K562 (cell line): ENCODE measurements around the gene TAF1B. TPM values are rescaled to one million over a fixed set of nuclear protein-coding genes. Genes with fewer than 3 reads are reported as not detected.

Experiments
- ATAC-seq: fragments of 200-7000 bp; cut with Tn5 transposase; 3 replicates; pipeline ENCODE4 v1.9.1; 2020; ENCODE audit warnings: moderate library complexity
- BruUV-seq: library from RNA; stranded (reverse); fragments of 400-500 nt; replicated peaks from 2 replicates; lab custom pipeline; 2021; lab: Mats Ljungman, UMichigan
- CTCF ChIA-PET: fragments of 300-600 bp; formaldehyde crosslinking; extraction: SDS; loops from one replicate; lab custom pipeline; 2021; ENCODE audit warnings: low intra/inter-chr PET ratio; lab: Yijun Ruan, JAX
- POLR2A ChIA-PET: fragments of 300-600, 350-650 bp; sonication (Branson Sonifier 250); formaldehyde crosslinking; extraction: SDS; loops from one replicate; lab custom pipeline; 2021; ENCODE audit warnings: antibody characterized with exemption, inconsistent platforms; lab: Yijun Ruan, JAX
- DNase-seq, 4 experiments: peaks; one replicate each; pipeline versions ENCODE4 v3.0.0 to v3.0.0-alpha.2; 2011 to 2018; ENCODE audit warnings: low spot score in 3 of 4, mixed read lengths in 3 of 4; ENCODE audit errors: extremely low read depth in 1 of 4
- FAIRE-seq: peaks from 2 replicates; lab custom pipeline; 2011; peaks lifted over from hg19 to GRCh38; lab: Jason Lieb, UNC
- H2AFZ ChIP-seq: 2 replicates; pipeline ENCODE4 v1.6.0; 2011; ENCODE audit warnings: low read depth, low read length, control low read depth, inconsistent platforms
- H3K27ac ChIP-seq: fragments of 200-600 bp; 3 replicates; pipeline ENCODE4 v1.8.0; 2011; ENCODE audit warnings: low read depth, mild to moderate bottlenecking, control low read depth, inconsistent platforms, low read length, moderate library complexity, mixed read lengths; ENCODE audit errors: extremely low read depth
- H3K27me3 ChIP-seq, 2 experiments: fragments of 300-600 bp in 1 of 2; 2 replicates in 1 of 2; 3 replicates in 1 of 2; pipeline versions ENCODE4 v1.6.0 to v1.8.0; 2011; ENCODE audit warnings: inconsistent platforms in 2 of 2, low read length in 2 of 2, mild to moderate bottlenecking in 1 of 2, mixed read lengths in 1 of 2, moderate library complexity in 1 of 2; ENCODE audit not compliant: control insufficient read depth in 2 of 2, insufficient read depth in 2 of 2
- H3K36me3 ChIP-seq: fragments of 300-600 bp; 3 replicates; pipeline ENCODE4 v1.8.0; 2011; ENCODE audit warnings: mild to moderate bottlenecking, low read length, inconsistent platforms; ENCODE audit not compliant: control insufficient read depth, insufficient read depth
- H3K4me1 ChIP-seq, 2 experiments: fragments of 200-600 bp in 1 of 2; replicated peaks in 1 of 2; 2 replicates in 1 of 2; 3 replicates in 1 of 2; pipeline versions ENCODE4 v1.5.1 to v1.8.0; 2011; ENCODE audit warnings: inconsistent platforms in 2 of 2, low read length in 2 of 2, mild to moderate bottlenecking in 1 of 2, mixed read lengths in 1 of 2, moderate library complexity in 1 of 2; ENCODE audit not compliant: control insufficient read depth in 2 of 2, insufficient read depth in 2 of 2
- H3K4me2 ChIP-seq: 2 replicates; pipeline ENCODE4 v1.6.1; 2011; ENCODE audit warnings: low read length, control low read depth, inconsistent platforms, mixed read lengths; ENCODE audit not compliant: insufficient read depth
- H3K4me3 ChIP-seq: fragments of 200-600 bp; sonication (generic), shearing (Covaris generic); 2 replicates; pipeline ENCODE4 v1.5.1; 2016; ENCODE audit warnings: control low read depth, inconsistent platforms
- H3K79me2 ChIP-seq: fragments of 200-600 bp; 3 replicates; pipeline ENCODE4 v1.8.0; 2011; ENCODE audit warnings: low read length, inconsistent platforms; ENCODE audit not compliant: control insufficient read depth, insufficient read depth
- H3K9ac ChIP-seq, 2 experiments: 2 replicates each; pipeline versions ENCODE4 v1.6.0 to v1.6.1; 2011; ENCODE audit warnings: low read depth in 2 of 2, low read length in 2 of 2, control low read depth in 1 of 2, inconsistent platforms in 1 of 2, mild to moderate bottlenecking in 1 of 2, mixed read lengths in 1 of 2; ENCODE audit not compliant: insufficient read depth in 1 of 2
- H3K9me1 ChIP-seq: one replicate; pipeline ENCODE4 v1.6.0; 2011; ENCODE audit warnings: inconsistent platforms, mild to moderate bottlenecking, low read length, moderate library complexity; ENCODE audit not compliant: control insufficient read depth, insufficient read depth
- H3K9me3 ChIP-seq: replicated peaks from 2 replicates; pipeline ENCODE4 v1.5.1; 2011; ENCODE audit warnings: low read depth, low read length, inconsistent platforms; ENCODE audit not compliant: control insufficient read depth, insufficient read depth
- H4K20me1 ChIP-seq: replicated peaks from 2 replicates; pipeline ENCODE4 v1.6.1; 2011; ENCODE audit warnings: low read length, inconsistent platforms, mixed read lengths; ENCODE audit not compliant: control insufficient read depth, insufficient read depth
- ADNP ChIP-seq: fragments of 200-800 bp; sonication (Bioruptor generic); IDR thresholded peaks from 2 replicates; pipeline ENCODE4 v1.6.1; 2016; ENCODE audit warnings: missing genetic modification characterization, missing compliant biosample characterization
- CBFA2T2 ChIP-seq: fragments of 450-650 bp; conservative IDR thresholded peaks from 2 replicates; pipeline ENCODE4 v1.6.1; 2017; ENCODE audit warnings: mild to moderate bottlenecking
- CREBBP ChIP-seq: IDR thresholded peaks from one replicate; pipeline ENCODE4 v1.6.1; 2012; ENCODE audit warnings: low read depth, mild to moderate bottlenecking, control low read depth, inconsistent platforms, low read length
- ETS2 ChIP-seq: IDR thresholded peaks from 2 replicates; pipeline ENCODE4 v1.6.1; 2016; ENCODE audit warnings: borderline replicate concordance, missing genetic modification characterization, mild to moderate bottlenecking, moderate library complexity, missing compliant biosample characterization; ENCODE audit not compliant: poor library complexity, severe bottlenecking
- HDAC1 ChIP-seq, 2 experiments: fragments of 450-650 bp; IDR thresholded peaks; 2 replicates each; pipeline ENCODE4 v1.6.1; 2016 to 2017; ENCODE audit warnings: inconsistent platforms in 1 of 2, mild to moderate bottlenecking in 1 of 2, moderate library complexity in 1 of 2
- ILF3 ChIP-seq: fragments of 450-650 bp; IDR thresholded peaks from 2 replicates; pipeline ENCODE4 v1.6.1; 2018; ENCODE audit warnings: antibody characterized with exemption, mild to moderate bottlenecking, moderate library complexity, borderline replicate concordance
- MTA3 ChIP-seq: fragments of 450-650 bp; formaldehyde crosslinking; IDR thresholded peaks from 2 replicates; pipeline ENCODE4 v1.6.1; 2017; ENCODE audit warnings: mild to moderate bottlenecking, borderline replicate concordance
- NCOA1 ChIP-seq: fragments of 450-650 bp; IDR thresholded peaks from 2 replicates; pipeline ENCODE4 v1.6.1; 2016; ENCODE audit warnings: low read depth
- RNF2 ChIP-seq: sonication (generic); IDR thresholded peaks from 2 replicates; pipeline ENCODE4 v1.6.1; 2016
- TEAD4 ChIP-seq, 2 experiments: sonication (generic) in 1 of 2; formaldehyde crosslinking in 1 of 2; IDR thresholded peaks; 2 replicates each; pipeline versions ENCODE4 v1.6.1 to v1.8.0; 2012 to 2022; ENCODE audit warnings: borderline replicate concordance in 1 of 2, inconsistent platforms in 1 of 2, low read length in 1 of 2, mild to moderate bottlenecking in 1 of 2, missing genetic modification reagents in 1 of 2
- ZNF431 ChIP-seq: sonication (generic); formaldehyde crosslinking; IDR thresholded peaks from 2 replicates; pipeline ENCODE4 v1.8.0; 2022; ENCODE audit warnings: mild to moderate bottlenecking, missing genetic modification reagents
- WGBS: fragments of 100-300 bp; shearing (Covaris generic); methylation state at CpG from one replicate; pipeline ENCODE4 v1.1.6; 2016; ENCODE audit warnings: low coverage, mixed read lengths; ENCODE audit not compliant: insufficient coverage; ENCODE audit errors: missing lambda C conversion rate; 5-methylcytosine and 5-hydroxymethylcytosine counted together
- in situ Hi-C: fragments of 300-500 bp; cut with MboI; formaldehyde crosslinking; loops from 4 replicates; pipeline ENCODE4 v1.15.0; 2018; ENCODE audit warnings: inconsistent platforms, mixed read lengths
- intact Hi-C: fragments of 100-400 bp; cut with micrococcal nuclease; formaldehyde crosslinking; loops from 2 replicates; pipeline ENCODE4 v1.14.2; 2022
- polyA plus RNA-seq, 8 experiments: library from polyadenylated mRNA; depleted of rRNA in 4 of 8; stranded (reverse) in 5 of 8; unstranded in 3 of 8; fragments of >200 nt; fragmentation: Nextera tagmentation in 2 of 8; fragmentation: Illumina TruSeq in 1 of 8; extraction: Ambion mirVana in 2 of 8; extraction: Trizol in 1 of 8; gene quantifications; 2 replicates each; pipeline versions ENCODE4 v1.2.1 to v1.2.3, GENCODE V29; 2011 to 2014; ENCODE audit warnings: inconsistent platforms in 1 of 8, missing spikeins in 1 of 8
- total RNA-seq, 7 experiments: library from RNA; depleted of rRNA in 6 of 7; stranded (reverse); fragments of >200 nt in 6 of 7; fragmentation: Illumina TruSeq in 2 of 7; extraction: Trizol in 2 of 7; gene quantifications; 2 replicates each; pipeline versions ENCODE4 v1.2.1 to v1.2.3, GENCODE V29; 2011 to 2021; ENCODE audit warnings: low replicate concordance in 1 of 7
- TF ChIP-seq, protein P1 (sequence below), 2 experiments: fragments of 450-650 bp; conservative IDR thresholded peaks; 2 replicates each; pipeline ENCODE4 v1.6.1; 2017; ENCODE audit warnings: mild to moderate bottlenecking in 2 of 2, moderate library complexity in 2 of 2
- TF ChIP-seq, protein P2 (sequence below): fragments of 250-450 bp; sonication (Bioruptor Pico); IDR thresholded peaks from 2 replicates; pipeline ENCODE4 v1.8.0; 2022; ENCODE audit warnings: moderate library complexity, mild to moderate bottlenecking, inconsistent platforms
- TF ChIP-seq, protein P3 (sequence below): fragments of 250-450 bp; sonication (Bioruptor Pico); IDR thresholded peaks from 2 replicates; pipeline ENCODE4 v1.4.0; 2020; ENCODE audit warnings: mild to moderate bottlenecking, moderate library complexity
- TF ChIP-seq, protein P4 (sequence below): sonication (generic); formaldehyde crosslinking; IDR thresholded peaks from 2 replicates; pipeline ENCODE4 v1.8.0; 2022; ENCODE audit warnings: mild to moderate bottlenecking, missing genetic modification reagents
- TF ChIP-seq, protein P5 (sequence below): fragments of 450-650 bp; IDR thresholded peaks from 2 replicates; pipeline ENCODE4 v1.7.1; 2018; ENCODE audit warnings: mild to moderate bottlenecking, low read depth; ENCODE audit not compliant: partially characterized antibody

The TAF1B gene
- total and polyA plus RNA-seq, 9 of the 15 experiments (the other 6 are each of a cell fraction or from before 2014, with no cell fraction given) = 8.8 to 25.1 (median 17.3) TPM

DNA sequence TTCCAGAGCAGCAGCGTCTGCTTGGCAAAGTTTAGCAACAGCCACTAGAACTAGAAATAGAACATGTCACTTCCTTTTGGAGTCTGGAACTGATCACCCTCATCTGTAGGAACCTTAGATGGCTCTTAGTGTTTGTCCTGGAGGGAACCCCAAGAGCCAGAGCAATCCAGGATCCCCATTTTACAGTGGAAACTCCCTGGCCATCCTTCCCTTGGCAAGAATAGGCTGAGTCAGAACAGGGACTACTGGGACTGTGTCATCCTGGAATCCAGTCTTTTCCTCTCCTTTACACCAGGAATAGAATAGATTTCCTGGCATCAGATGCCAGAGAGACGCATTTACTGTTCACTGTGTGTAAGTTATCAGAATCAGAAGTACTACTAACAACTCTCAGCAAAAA lies 75.0 kb downstream of the TAF1B start:
- Histone ChIP-seq H3K4me2 (no peak overlapping the region), H3K4me3 (no peak overlapping the region), H3K27ac (no peak overlapping the region), H3K9me1 (no peaks in the 10 kb centered on the region), H3K36me3 (peaks cover 33% of the 10 kb centered on the region), H3K4me1 (peaks cover 0 to 5% of the 10 kb centered on the region in 2 experiments; a peak in 3 of 5 replicates), H3K9me3 (no peaks in the 10 kb centered on the region), H4K20me1 (no peaks in the 10 kb centered on the region), H3K27me3 (no peaks in the 10 kb centered on the region), H2AFZ (no peak overlapping the region), H3K79me2 (no peaks in the 10 kb centered on the region), H3K9ac (no peak overlapping the region)
- in situ Hi-C loops = no loop called here
- no peak for DNase-seq
- 87% methylated on average over 2 of the region's 2 CpGs for WGBS
- ChIA-PET CTCF (no interaction called here), POLR2A (interaction anchor here (0.8 kb wide), 1 partner anchor 9 kb away, joined by 4 read pairs; no protein-coding TSS in a partner anchor)
- no peak for FAIRE-seq
- intact Hi-C loops = no loop called here
- no TSS peak for BruUV-seq
- no peak for ATAC-seq
- TF ChIP-seq CREBBP = no peak
- TF ChIP-seq MTA3 = no peak
- TF ChIP-seq ETS2 (tag) = no peak
- TF ChIP-seq NCOA1 = no peak
- TF ChIP-seq ADNP (tag) = no peak
- no peak for TF ChIP-seq TEAD4 (IDR thresholded peaks at IDR 0.05; ENCODE audit: low read length)
- no peak for TF ChIP-seq TEAD4 (CRISPR knock-in tag; IDR thresholded peaks at IDR 0.05; ENCODE audit: borderline replicate concordance)
- TF ChIP-seq, protein P1, sequence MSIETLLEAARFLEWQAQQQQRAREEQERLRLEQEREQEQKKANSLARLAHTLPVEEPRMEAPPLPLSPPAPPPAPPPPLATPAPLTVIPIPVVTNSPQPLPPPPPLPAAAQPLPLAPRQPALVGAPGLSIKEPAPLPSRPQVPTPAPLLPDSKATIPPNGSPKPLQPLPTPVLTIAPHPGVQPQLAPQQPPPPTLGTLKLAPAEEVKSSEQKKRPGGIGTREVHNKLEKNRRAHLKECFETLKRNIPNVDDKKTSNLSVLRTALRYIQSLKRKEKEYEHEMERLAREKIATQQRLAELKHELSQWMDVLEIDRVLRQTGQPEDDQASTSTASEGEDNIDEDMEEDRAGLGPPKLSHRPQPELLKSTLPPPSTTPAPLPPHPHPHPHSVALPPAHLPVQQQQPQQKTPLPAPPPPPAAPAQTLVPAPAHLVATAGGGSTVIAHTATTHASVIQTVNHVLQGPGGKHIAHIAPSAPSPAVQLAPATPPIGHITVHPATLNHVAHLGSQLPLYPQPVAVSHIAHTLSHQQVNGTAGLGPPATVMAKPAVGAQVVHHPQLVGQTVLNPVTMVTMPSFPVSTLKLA (conservative IDR thresholded peaks at IDR 0.05) = no peak
- TF ChIP-seq ZNF431 (CRISPR knock-in tag) = no peak
- TF ChIP-seq RNF2 = no peak
- no peak for TF ChIP-seq CBFA2T2
- TF ChIP-seq, protein P2, sequence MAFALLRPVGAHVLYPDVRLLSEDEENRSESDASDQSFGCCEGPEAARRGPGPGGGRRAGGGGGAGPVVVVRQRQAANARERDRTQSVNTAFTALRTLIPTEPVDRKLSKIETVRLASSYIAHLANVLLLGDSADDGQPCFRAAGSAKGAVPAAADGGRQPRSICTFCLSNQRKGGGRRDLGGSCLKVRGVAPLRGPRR (CRISPR knock-in tag) = no peak
- TF ChIP-seq, protein P3, sequence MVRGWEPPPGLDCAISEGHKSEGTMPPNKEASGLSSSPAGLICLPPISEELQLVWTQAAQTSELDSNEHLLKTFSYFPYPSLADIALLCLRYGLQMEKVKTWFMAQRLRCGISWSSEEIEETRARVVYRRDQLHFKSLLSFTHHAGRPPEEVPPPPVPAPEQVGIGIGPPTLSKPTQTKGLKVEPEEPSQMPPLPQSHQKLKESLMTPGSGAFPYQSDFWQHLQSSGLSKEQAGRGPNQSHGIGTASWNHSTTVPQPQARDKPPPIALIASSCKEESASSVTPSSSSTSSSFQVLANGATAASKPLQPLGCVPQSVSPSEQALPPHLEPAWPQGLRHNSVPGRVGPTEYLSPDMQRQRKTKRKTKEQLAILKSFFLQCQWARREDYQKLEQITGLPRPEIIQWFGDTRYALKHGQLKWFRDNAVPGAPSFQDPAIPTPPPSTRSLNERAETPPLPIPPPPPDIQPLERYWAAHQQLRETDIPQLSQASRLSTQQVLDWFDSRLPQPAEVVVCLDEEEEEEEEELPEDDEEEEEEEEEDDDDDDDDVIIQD (CRISPR knock-in tag) = no peak
- no peak for TF ChIP-seq HDAC1 (IDR thresholded peaks at IDR 0.05)
- TF ChIP-seq, protein P4, sequence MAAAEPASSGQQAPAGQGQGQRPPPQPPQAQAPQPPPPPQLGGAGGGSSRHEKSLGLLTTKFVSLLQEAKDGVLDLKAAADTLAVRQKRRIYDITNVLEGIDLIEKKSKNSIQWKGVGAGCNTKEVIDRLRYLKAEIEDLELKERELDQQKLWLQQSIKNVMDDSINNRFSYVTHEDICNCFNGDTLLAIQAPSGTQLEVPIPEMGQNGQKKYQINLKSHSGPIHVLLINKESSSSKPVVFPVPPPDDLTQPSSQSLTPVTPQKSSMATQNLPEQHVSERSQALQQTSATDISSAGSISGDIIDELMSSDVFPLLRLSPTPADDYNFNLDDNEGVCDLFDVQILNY = no peak
- no peak for TF ChIP-seq ILF3
- TF ChIP-seq, protein P5, sequence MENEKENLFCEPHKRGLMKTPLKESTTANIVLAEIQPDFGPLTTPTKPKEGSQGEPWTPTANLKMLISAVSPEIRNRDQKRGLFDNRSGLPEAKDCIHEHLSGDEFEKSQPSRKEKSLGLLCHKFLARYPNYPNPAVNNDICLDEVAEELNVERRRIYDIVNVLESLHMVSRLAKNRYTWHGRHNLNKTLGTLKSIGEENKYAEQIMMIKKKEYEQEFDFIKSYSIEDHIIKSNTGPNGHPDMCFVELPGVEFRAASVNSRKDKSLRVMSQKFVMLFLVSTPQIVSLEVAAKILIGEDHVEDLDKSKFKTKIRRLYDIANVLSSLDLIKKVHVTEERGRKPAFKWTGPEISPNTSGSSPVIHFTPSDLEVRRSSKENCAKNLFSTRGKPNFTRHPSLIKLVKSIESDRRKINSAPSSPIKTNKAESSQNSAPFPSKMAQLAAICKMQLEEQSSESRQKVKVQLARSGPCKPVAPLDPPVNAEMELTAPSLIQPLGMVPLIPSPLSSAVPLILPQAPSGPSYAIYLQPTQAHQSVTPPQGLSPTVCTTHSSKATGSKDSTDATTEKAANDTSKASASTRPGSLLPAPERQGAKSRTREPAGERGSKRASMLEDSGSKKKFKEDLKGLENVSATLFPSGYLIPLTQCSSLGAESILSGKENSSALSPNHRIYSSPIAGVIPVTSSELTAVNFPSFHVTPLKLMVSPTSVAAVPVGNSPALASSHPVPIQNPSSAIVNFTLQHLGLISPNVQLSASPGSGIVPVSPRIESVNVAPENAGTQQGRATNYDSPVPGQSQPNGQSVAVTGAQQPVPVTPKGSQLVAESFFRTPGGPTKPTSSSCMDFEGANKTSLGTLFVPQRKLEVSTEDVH = no peak
